ENCODE results near the gene TRAPPC10. TPM values are rescaled to one million over a fixed set of nuclear protein-coding genes. Genes with fewer than 3 reads are reported as not detected.

The TRAPPC10 gene
- total RNA-seq, 2 donors from 2014 or later: 10.9 to 26.4 TPM

GRCh38 chr21:43976661-43977060, 35.4 kb upstream of the TRAPPC10 start:
- Histone ChIP-seq H3K4me3 (no peak overlapping the region), H3K27ac (no peak overlapping the region), H3K4me1 (no peaks in the 10 kb centered on the region), H3K36me3 (replicated peaks in 1 of 2; ENCODE audit: insufficient read depth in 1 of 2, low read depth in 2 of 2) (peaks cover 0 to 13% of the 10 kb centered on the region in 2 donors), H3K9me3 (no peaks in the 10 kb centered on the region), H3K27me3 (no peaks in the 10 kb centered on the region)
- no peak for DNase-seq
- intact Hi-C loops (cut with DNase I): no loop called here
- no peak for TF ChIP-seq POLR2A (IDR thresholded peaks at IDR 0.05)
- TF ChIP-seq, protein P1, sequence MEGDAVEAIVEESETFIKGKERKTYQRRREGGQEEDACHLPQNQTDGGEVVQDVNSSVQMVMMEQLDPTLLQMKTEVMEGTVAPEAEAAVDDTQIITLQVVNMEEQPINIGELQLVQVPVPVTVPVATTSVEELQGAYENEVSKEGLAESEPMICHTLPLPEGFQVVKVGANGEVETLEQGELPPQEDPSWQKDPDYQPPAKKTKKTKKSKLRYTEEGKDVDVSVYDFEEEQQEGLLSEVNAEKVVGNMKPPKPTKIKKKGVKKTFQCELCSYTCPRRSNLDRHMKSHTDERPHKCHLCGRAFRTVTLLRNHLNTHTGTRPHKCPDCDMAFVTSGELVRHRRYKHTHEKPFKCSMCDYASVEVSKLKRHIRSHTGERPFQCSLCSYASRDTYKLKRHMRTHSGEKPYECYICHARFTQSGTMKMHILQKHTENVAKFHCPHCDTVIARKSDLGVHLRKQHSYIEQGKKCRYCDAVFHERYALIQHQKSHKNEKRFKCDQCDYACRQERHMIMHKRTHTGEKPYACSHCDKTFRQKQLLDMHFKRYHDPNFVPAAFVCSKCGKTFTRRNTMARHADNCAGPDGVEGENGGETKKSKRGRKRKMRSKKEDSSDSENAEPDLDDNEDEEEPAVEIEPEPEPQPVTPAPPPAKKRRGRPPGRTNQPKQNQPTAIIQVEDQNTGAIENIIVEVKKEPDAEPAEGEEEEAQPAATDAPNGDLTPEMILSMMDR (IDR thresholded peaks at IDR 0.05): no peak
- WGBS, 2 donors: 92 to 94% methylated on average over 9 of the region's 9 CpGs
- no peak for ATAC-seq

DNA sequence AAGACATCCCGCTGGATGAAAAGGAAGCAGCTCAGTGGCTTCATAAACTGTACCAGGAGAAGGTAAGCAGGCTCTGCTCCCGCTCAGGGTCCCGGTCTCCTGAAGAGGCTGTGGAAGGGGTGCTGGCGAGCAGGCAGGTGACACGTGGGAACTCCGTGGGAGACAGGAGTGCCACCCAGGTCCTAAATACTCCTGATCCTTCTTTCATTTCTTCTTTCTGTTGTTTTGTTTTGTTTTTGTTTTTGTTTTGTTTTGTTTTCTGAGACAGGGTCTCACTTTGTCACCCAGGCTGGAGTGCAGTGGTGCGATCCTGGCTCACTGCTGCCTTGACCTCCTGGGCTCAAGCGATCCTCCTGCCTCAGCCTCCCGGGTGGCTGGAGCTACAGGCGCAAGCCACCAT, 34.0 kb upstream of the TRAPPC10 start:
- H3K4me3 ChIP-seq: no peak overlapping the region
- no peaks in the 10 kb centered on the region for H3K27me3 ChIP-seq
- H3K9me3 ChIP-seq: no peaks in the 10 kb centered on the region
- no peaks in the 10 kb centered on the region for H3K4me1 ChIP-seq
- TF ChIP-seq, protein P1 (IDR thresholded peaks at IDR 0.05): no peak
- TF ChIP-seq POLR2A (IDR thresholded peaks at IDR 0.05): no peak
- DNase-seq (no peak), ATAC-seq (no peak)
- no peak overlapping the region for H3K27ac ChIP-seq
- 91 to 94% methylated on average over 10 of the region's 10 CpGs for WGBS, 2 donors
- H3K36me3 ChIP-seq (replicated peaks in 1 of 2; ENCODE audit: insufficient read depth in 1 of 2, low read depth in 2 of 2): peaks cover 8 to 11% of the 10 kb centered on the region in 2 donors
- intact Hi-C loops (cut with DNase I): no loop called here

GRCh38 chr21:43979654-43980053, 32.5 kb upstream of the TRAPPC10 start:
- H3K4me1 ChIP-seq: no peaks in the 10 kb centered on the region
- WGBS, 2 donors: 88 to 97% methylated on average over 7 of the region's 7 CpGs
- H3K36me3 ChIP-seq (replicated peaks in 1 of 2; ENCODE audit: insufficient read depth in 1 of 2, low read depth in 2 of 2): peaks cover 8 to 11% of the 10 kb centered on the region in 2 donors
- H3K9me3 ChIP-seq: no peaks in the 10 kb centered on the region
- ATAC-seq: no peak
- no peak overlapping the region for H3K4me3 ChIP-seq
- H3K27me3 ChIP-seq: no peaks in the 10 kb centered on the region
- TF ChIP-seq, protein P1 (IDR thresholded peaks at IDR 0.05): no peak
- no peak for TF ChIP-seq POLR2A (IDR thresholded peaks at IDR 0.05)
- DNase-seq: no peak
- intact Hi-C loops (cut with DNase I): no loop called here
- no peak overlapping the region for H3K27ac ChIP-seq

GRCh38 chr21:43981151-43981870, 30.8 kb upstream of the TRAPPC10 start:
- Histone ChIP-seq H3K9me3 (no peaks in the 10 kb centered on the region), H3K4me1 (no peaks in the 10 kb centered on the region), H3K36me3 (replicated peaks in 1 of 2; ENCODE audit: insufficient read depth in 1 of 2, low read depth in 2 of 2) (peaks cover 8 to 11% of the 10 kb centered on the region in 2 donors), H3K27me3 (no peaks in the 10 kb centered on the region), H3K27ac (no peak overlapping the region), H3K4me3 (no peak overlapping the region)
- ATAC-seq: no peak
- 85 to 100% methylated on average over 2 to 24 of the region's 26 CpGs for WGBS, 2 donors
- no peak for DNase-seq
- intact Hi-C loops (cut with DNase I): no loop called here
- no peak for TF ChIP-seq POLR2A (IDR thresholded peaks at IDR 0.05)
- TF ChIP-seq, protein P1 (IDR thresholded peaks at IDR 0.05): no peak

GRCh38 chr21:43981871-43982210, 30.3 kb upstream of the TRAPPC10 start:
- 67 to 86% methylated on average over 5 to 13 of the region's 13 CpGs for WGBS, 2 donors
- H3K27ac ChIP-seq: no peak overlapping the region
- TF ChIP-seq POLR2A (IDR thresholded peaks at IDR 0.05): no peak
- TF ChIP-seq, protein P1 (IDR thresholded peaks at IDR 0.05): no peak
- no peaks in the 10 kb centered on the region for H3K4me1 ChIP-seq
- intact Hi-C loops (cut with DNase I): no loop called here
- H3K27me3 ChIP-seq: no peaks in the 10 kb centered on the region
- DNase-seq (no peak), ATAC-seq (no peak)
- H3K4me3 ChIP-seq: no peak overlapping the region
- peaks cover 8 to 11% of the 10 kb centered on the region in 2 donors for H3K36me3 ChIP-seq (replicated peaks in 1 of 2; ENCODE audit: insufficient read depth in 1 of 2, low read depth in 2 of 2)
- no peaks in the 10 kb centered on the region for H3K9me3 ChIP-seq
